Hematopoietic multipotent progenitor cell treated with erythropoietin and hydrocortisone succinate and interleukin-3 and kit ligand, for 4 days (in vitro differentiated cells): Measurements from ENCODE around the gene SLC37A1.

Experiments used
- DNase-seq: peaks from one replicate; pipeline ENCODE4 v3.0.0-alpha.2; 2015

Gene SLC37A1

DNA sequence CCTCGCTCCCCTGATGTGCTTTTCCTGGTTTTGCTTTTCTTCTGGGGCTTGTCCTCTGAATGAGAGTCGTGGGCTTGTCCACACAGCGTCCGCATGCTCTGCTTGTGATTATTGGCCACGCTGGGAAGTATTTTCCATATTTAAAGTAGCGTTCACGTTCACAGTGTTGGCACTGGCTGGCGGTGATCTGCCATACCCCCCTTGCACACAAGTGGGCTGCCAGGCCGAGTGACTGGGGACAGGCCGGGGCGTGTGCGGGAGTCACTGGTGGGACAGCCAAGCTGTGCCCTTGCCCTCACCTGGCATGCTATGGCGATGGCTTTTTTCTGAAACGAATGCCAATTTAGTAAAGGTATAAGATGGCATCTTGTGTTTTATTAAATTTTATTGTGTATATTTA is 32.8 kb downstream of the SLC37A1 start:
- DNase-seq, result no peak

DNA sequence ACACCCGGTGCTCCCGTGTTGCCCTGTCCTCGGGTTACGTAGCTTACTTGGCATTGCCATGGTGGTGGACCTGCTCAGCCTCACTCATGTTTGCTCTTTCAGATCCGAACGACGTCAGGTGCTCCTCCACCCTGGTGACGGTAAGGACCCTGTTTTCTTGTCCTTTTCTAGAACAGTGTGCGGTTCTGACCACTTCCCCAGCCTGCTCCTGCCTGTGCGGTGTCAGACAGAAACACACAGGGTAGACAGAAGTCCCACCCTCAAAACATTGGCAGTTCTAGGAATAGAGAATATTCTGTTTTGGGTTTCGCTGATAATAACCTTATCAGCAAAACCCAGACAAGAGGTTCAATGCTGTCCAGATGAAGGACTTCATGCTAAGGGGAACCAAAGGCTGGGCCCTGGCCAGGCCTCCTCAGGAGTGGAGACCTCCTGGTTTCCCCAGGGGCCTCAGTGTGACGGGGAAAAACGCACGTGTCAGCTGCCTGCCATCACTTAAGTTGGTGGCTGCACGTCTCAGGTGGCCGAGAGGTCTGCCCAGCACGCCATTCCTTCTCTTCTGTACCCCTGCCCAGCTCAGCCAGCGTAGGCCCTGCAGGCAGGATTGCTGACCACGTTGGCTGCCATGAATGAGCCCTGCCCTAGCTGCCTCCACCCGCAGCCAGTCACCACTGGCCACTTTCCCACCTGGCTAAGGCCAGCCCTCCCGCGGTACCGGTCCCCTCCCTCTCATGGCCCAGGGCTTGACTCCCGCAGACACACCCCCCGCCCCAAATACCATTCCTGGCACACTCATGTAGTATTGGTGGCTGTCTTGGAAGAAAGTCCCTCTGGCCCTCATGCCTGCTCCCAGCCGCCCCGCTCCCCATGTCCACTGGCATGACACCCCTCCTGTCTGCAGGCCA is 33.6 kb downstream of the SLC37A1 start:
- DNase-seq, result peak; percentile 92

DNA sequence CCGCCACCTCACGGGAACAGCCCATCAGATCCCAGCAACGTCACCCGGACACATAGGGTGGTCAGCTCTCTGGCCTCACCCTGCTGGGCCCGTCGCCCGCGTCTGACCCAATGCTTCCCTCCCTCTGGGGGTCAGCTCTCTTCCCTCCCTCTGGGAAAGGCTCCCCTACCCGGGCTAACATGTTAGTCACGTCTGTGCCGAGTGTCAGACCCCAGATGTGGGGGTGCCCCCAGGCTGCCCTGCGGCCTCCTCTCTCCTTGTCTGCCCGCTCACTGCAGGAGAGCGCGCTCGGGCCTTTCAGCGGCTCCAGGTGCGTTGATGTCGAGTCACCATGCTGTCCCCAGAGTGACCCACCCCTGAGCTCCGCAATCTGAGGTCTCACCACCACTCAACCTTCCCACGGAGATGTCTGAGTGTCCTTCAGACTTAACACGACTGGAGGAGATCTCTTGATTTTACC is 34.3 kb downstream of the SLC37A1 start:
- no peak for DNase-seq

- no peak for DNase-seq
These were observed 35.2 kb downstream of the SLC37A1 start for GRCh38 chr21:42548687-42549406.

- DNase-seq, result no peak
These were observed 37.2 kb downstream of the SLC37A1 start for GRCh38 chr21:42550817-42551216.

DNA sequence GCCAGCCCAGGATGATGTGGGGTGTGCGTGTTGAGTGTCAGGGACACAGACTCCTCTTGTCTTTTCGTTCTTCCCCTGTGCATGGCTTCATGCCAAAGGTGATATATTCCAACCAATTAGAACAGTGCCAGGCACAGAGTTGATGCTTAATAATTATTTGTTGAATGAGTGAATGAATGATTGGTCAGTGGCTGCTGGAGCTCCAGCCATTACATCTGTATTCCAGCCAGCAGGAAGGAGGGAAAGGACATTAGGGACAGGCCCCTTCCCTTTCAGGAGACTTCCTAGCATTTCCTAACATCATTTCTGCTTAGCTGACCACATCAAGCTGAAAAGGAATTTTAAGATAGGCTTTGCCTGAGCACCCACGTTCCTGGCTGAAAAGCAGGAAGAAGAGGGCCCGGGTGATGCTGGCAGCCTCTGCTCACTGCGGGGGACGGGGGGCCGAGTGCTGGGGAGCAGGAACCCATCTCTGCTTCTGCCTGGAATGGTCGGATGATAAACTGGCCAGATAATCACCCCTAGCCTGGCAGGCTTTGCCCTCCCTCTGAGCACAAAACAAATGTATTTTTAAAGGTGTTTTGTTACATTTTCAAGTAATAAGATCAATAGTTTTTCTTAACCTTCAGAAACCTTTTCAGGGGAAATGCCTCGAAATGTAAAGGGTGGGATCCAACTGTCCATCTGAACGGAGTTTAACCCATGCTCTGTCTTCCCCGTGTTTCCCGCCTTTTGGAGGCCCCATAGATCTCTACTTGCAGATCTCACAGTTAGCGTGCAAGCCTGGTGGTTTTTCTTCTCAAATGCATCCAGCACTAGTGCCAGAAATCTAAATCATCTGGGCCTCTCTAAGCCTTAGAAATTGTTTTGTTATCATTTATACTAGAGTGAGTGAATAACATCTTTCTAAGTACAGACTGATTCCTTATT is 39.0 kb downstream of the SLC37A1 start:
- DNase-seq, result no peak

DNA sequence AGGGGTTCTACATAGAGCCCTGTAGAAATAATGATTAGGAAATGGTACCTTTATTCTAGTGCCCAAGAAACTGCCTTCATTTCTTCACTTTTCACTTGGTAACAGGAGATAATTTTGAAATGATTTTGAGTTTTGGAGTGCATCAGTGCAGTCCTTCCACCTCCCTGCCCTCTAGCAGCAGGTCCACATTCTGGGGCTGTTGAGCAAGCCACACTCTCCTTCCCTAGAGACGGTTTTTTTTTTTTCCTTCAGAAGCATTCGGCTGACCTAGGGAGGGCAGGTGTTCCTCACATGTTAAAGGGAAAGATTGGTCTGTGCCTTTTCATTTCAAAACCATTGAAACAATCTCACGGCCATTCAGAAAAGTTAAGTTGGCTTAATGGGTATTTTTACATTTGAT is 39.8 kb downstream of the SLC37A1 start:
- DNase-seq, result no peak

DNA sequence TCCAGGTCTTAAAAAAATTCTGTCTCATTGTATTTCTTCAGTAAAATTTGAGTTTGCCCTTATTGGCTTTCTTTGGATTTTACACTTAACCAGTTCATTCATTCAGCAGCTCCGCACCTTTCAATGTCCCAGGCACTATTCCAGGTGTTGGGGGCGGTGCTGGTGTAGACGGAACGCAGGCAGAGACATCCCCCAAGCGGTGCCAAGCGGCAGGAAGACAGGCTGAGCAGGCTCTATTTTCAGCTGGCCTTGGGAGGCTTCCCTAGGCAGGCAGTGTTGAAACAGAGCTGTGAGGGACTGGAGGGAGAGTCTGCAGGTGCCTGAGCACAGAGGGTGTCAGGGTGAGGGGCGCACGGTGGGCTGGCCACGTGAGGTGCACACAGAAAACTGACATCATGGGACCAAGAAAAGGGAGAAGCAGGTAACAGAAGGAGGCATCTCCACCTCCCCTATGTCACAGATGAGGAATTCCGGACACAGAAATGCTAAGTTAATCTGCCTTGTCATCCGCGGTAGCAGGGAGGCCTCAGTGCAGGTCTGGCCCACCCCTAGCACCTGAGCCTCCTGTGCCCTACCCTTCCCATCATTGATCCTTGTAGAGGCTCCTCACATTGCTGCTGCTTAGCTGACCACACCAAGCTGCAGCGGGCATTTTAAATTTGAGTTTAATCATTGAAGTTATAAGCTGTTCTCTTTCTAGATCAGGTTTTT is 40.8 kb downstream of the SLC37A1 start:
- no peak for DNase-seq

DNA sequence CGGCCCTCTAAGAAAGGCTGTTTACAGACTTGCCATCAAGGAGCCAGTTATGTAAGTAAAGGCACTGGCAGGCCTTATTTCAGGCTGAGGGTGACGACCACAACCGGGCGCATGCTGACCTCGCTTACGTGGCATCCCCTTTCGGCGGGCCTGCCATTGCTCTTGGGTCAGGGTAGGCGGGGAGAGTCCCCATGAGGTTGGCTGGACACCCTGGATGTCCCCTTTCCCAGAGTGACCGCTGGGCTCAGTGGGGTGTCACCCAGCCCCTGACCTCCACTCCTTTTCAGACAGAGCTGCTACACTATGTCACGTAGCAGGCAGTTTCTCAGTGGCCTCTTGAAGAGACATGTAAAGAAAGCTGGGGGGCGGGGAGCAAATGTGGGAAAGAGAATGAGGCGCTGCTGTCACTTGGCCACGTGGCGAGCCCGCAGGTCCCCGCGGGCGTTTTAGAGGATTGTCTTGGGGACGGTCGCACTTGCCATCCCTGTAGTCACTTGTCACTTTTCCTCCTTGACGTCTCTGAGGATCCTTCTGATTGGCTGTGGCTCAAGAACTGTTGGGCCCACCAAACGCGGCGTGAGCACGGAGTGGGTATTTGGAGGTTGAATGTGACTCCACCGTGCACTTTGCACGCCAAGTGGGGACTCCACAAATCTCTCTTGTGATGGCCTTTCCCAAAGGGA is 42.2 kb downstream of the SLC37A1 start:
- no peak for DNase-seq

DNA sequence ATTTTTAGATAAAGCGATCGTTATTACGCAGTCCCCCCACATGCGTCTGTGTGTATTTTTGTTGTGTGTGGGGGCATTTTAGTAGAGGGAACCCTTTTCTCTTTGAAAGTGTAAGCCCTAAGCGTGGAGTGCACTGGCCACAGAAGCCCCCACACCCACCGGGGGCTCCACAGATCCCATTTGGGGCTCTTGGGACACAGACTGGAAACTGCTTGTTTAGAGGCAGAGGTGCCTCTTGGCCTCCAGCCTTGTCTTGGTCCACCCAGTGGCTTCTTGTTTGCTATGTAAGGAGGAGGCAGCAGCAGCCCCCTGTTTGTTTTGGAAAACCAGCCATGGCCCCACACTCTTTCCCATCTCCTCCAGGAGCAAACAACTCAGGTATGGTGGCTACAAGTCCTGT is 42.8 kb downstream of the SLC37A1 start:
- no peak for DNase-seq

DNA sequence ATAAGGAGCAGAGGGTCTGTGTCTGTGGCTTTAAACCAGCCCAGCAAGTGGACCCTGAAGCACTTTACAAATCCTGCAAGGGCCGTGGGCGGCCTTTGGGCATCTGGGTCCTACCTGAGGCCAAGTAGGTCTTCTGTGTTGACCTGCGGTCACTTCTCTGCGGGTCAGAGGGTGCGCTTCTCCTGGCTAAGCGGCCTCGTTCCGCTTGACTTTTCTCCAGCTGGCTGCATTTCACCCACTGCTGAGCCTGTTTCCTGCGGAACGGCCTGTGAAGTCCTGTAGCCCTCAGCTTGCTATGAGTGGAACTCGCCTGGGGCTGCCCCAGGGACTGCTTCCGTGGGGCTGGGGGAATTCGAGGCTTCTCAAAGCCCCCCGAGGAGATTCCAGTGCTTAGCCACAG is 43.3 kb downstream of the SLC37A1 start:
- DNase-seq, result no peak

DNA sequence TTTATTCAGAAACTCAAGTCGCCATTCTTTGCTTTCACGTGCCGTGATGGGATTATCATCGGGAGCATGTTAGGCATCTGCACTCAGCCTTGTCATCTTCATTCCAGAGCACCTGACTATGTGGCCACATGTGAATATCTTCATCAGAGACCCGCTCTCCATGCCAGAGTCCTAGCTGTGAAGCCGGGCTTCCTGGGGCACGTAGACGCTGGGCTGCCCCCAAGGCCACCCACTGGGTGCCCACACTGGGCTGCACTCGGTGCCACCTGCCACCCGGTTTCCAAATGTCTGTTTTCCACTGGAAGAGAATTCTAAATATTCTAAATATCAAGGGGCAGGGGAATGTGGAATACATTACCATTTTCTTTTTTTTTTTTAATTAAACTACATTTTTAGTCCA is 43.8 kb downstream of the SLC37A1 start:
- no peak for DNase-seq

DNA sequence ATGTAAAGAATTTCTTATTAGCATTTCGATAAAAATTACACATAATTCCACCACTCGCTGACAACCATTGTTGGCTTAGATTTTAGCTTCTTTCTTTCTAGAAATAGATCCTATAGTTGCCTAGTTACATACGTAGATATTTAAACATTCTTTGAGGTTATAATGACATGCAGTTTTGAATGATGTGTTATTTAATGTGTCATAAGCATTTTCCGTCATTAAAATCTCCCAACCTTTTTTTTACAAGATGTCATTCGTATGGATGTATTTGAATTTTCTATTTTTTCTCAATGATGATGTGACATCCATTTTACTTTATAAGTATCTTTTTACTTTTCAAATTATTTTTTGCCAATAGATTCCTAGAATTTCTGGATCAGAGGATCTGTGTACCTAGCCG is 44.7 kb downstream of the SLC37A1 start:
- no peak for DNase-seq

DNA sequence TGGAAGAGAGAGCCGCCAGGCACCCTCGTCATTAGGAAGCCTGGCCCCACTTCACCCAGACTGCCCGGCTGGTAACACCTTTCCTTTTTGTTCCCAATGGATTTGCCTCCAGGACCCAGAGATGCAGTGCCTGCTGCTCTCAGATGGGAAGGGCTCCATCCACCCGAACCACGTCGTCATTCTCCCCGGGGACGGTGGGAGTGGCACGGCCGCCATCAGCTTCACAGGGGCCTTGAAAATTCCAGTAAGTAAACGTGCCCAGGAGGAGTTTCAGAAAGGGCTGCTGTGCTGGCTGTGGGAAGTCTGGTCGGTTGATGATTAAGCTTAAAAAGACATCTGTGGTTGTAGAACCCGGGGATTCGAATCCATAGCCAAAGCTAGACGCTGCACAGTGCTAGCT is 45.2 kb downstream of the SLC37A1 start:
- DNase-seq, result no peak

GRCh38 chr21:42559326-42559725 is 45.7 kb downstream of the SLC37A1 start:
- DNase-seq, result no peak

DNA sequence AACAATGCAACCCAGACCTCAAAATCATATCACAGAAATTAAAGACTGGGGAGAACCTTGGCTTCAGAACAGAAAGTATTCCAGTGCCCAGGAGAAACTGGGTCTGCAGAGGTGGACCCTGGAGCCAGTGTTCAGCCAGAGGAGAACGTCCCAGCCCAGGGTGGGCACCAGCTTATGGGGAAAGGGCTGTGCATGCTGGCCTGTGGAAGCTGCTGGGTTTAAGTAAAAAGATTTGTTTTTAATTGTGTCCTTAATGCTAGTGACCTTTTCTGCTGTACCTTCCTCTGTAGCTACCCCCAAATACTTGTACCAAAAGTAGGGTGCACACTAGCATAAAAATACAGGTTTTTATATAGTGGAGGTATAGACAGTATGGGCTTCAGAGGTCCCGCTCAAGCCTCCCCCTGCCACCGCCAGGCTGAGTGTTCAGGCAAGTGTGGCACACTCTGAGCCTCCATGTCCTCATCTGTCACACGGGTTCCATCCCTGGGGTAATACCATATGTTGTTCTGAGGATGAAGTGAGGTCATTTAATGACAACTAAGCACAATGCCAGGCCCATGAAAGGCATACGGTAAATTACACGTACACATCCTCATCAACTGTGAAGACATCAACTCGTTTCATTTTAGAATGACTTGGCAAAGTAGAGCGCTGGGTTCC is 47.0 kb downstream of the SLC37A1 start:
- DNase-seq, result no peak

GRCh38 chr21:42561762-42562650 is 48.4 kb downstream of the SLC37A1 start:
- peak; percentile 27 for DNase-seq

DNA sequence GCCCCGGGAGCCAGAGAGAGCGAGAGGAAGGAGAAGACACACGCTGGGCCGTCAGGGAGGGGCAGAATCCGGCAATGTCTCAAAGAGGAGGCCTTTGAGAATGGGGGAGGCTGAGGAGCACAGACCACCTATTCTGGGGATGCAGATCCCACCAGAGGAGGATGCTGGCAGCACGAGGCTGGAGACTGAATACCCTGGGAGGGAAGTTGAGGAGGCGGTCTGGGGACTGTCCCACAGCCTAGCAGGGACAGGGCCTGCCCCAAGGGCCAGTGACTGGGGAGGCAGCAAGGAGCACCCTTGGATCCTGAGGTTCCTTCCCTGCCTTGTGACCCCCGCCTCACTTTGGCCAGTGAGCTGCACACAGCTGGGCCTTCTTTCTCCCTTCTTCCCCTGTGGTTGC is 49.2 kb downstream of the SLC37A1 start:
- DNase-seq, result no peak

GRCh38 chr21:42563261-42563660 is 49.6 kb downstream of the SLC37A1 start:
- no peak for DNase-seq

- no peak for DNase-seq
These were observed 50.0 kb downstream of the SLC37A1 start for GRCh38 chr21:42563686-42564085.
